ENCODE measurements around the gene SOS1. TPM values are rescaled to one million over a fixed set of nuclear protein-coding genes. Genes with fewer than 3 reads are reported as not detected.

SOS1 gene
- total RNA-seq, 4 donors from 2014 or later = 38.7 to 49.1 (median 40.8) TPM

- Histone ChIP-seq H3K27ac (no peak overlapping the region), H3K4me1 (no peaks in the 10 kb centered on the region), H3K9me3 (no peaks in the 10 kb centered on the region), H3K27me3 (no peaks in the 10 kb centered on the region), H3K4me3 (no peak overlapping the region), H3K36me3 (no peaks in the 10 kb centered on the region)
- DNase-seq = no peak
- no peak for TF ChIP-seq POLR2A (IDR thresholded peaks at IDR 0.05)
- no peak for TF ChIP-seq CTCF (IDR thresholded peaks at IDR 0.05)
Observed at GRCh38 chr2:38948995-38949394, 171.9 kb downstream of the SOS1 start.

- Histone ChIP-seq H3K9me3 (no peaks in the 10 kb centered on the region), H3K4me3 (no peak overlapping the region), H3K36me3 (no peaks in the 10 kb centered on the region), H3K27ac (no peak overlapping the region), H3K4me1 (no peaks in the 10 kb centered on the region), H3K27me3 (no peaks in the 10 kb centered on the region)
- DNase-seq = no peak
- TF ChIP-seq CTCF (IDR thresholded peaks at IDR 0.05) (no peak), POLR2A (IDR thresholded peaks at IDR 0.05) (no peak)
Observed at GRCh38 chr2:38948387-38948882, 172.4 kb downstream of the SOS1 start.

GRCh38 chr2:38947241-38948239 is 173.3 kb downstream of the SOS1 start:
- Histone ChIP-seq H3K4me1 (no peaks in the 10 kb centered on the region), H3K27me3 (no peaks in the 10 kb centered on the region), H3K36me3 (no peaks in the 10 kb centered on the region), H3K9me3 (no peaks in the 10 kb centered on the region), H3K4me3 (no peak overlapping the region), H3K27ac (no peak overlapping the region)
- TF ChIP-seq POLR2A (IDR thresholded peaks at IDR 0.05) (no peak), CTCF (IDR thresholded peaks at IDR 0.05) (peak in 4 of 6 experiments; percentile 61 to 67 (median 64))
- peak; percentile 64 to 87 (median 67) for DNase-seq

- no peak overlapping the region for H3K4me3 ChIP-seq
- no peaks in the 10 kb centered on the region for H3K9me3 ChIP-seq
- H3K27ac ChIP-seq = no peak overlapping the region
- H3K27me3 ChIP-seq = no peaks in the 10 kb centered on the region
- DNase-seq = no peak
- no peaks in the 10 kb centered on the region for H3K36me3 ChIP-seq
- TF ChIP-seq CTCF (IDR thresholded peaks at IDR 0.05) = no peak
- no peaks in the 10 kb centered on the region for H3K4me1 ChIP-seq
Observed at GRCh38 chr2:38945911-38946310, 174.9 kb downstream of the SOS1 start.

- H3K9me3 ChIP-seq = no peaks in the 10 kb centered on the region
- no peaks in the 10 kb centered on the region for H3K27me3 ChIP-seq
- no peak for TF ChIP-seq POLR2A (IDR thresholded peaks at IDR 0.05)
- no peak for TF ChIP-seq CTCF (IDR thresholded peaks at IDR 0.05)
- H3K27ac ChIP-seq = no peak overlapping the region
- DNase-seq = no peak
- no peak overlapping the region for H3K4me3 ChIP-seq
- no peaks in the 10 kb centered on the region for H3K4me1 ChIP-seq
- H3K36me3 ChIP-seq = no peaks in the 10 kb centered on the region
Observed at GRCh38 chr2:38945372-38945771, 175.5 kb downstream of the SOS1 start.

Measured in Peyer's patch (tissue), 4 donors.